Esophagus muscularis mucosa (tissue), 4 donors: ENCODE data around the gene COX6A1.

ENCODE experiments used
- EP300 ChIP-seq: sonication (generic); formaldehyde crosslinking; IDR thresholded peaks from one replicate; pipeline ENCODE4 v1.6.1; 2017; ENCODE audit warnings: antibody characterized with exemption
- POLR2A ChIP-seq: fragments of 450-650 bp; IDR thresholded peaks from one replicate; pipeline ENCODE4 v1.6.1; 2017; ENCODE audit warnings: antibody characterized with exemption, moderate library complexity, mild to moderate bottlenecking, low read depth
- TF ChIP-seq, protein P1 (sequence below), 3 experiments: fragments of 200-600 bp in 2 of 3; fragments of 450-650 bp in 1 of 3; sonication (generic) in 2 of 3; IDR thresholded peaks; one replicate each; pipeline ENCODE4 v1.5.1; 2017 to 2019; ENCODE audit warnings: antibody characterized with exemption in 3 of 3, mild to moderate bottlenecking in 2 of 3, moderate library complexity in 1 of 3

DNA sequence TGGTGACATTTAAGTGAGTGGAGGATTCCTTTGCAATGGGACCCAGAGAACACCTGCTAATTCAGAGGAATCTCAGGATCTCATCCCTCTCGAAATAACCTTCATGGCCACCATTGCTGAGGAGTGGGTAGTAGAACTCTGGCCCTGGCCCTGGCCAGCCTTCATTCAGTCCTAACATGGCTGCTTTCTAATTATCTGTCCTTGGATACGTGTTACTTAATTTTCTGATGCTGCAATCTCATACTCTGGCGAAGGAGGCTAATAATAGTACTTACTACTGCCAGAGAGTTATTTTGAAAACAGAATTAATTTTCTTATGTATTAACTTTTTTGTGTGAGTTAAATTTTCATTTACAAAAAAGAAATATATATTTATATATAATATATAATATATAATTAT lies 12.1 kb upstream of the COX6A1 start:
- TF ChIP-seq, protein P1, sequence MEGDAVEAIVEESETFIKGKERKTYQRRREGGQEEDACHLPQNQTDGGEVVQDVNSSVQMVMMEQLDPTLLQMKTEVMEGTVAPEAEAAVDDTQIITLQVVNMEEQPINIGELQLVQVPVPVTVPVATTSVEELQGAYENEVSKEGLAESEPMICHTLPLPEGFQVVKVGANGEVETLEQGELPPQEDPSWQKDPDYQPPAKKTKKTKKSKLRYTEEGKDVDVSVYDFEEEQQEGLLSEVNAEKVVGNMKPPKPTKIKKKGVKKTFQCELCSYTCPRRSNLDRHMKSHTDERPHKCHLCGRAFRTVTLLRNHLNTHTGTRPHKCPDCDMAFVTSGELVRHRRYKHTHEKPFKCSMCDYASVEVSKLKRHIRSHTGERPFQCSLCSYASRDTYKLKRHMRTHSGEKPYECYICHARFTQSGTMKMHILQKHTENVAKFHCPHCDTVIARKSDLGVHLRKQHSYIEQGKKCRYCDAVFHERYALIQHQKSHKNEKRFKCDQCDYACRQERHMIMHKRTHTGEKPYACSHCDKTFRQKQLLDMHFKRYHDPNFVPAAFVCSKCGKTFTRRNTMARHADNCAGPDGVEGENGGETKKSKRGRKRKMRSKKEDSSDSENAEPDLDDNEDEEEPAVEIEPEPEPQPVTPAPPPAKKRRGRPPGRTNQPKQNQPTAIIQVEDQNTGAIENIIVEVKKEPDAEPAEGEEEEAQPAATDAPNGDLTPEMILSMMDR (IDR thresholded peaks at IDR 0.05) = no peak
- TF ChIP-seq POLR2A = no peak
- TF ChIP-seq EP300 = no peak
